Measurements from ENCODE around the gene GPR39. TPM values are rescaled to one million over a fixed set of nuclear protein-coding genes. Genes with fewer than 3 reads are reported as not detected.
A peak's percentile ranks its signal among the peaks of the same experiment; 100 is the strongest.

GPR39 gene
- total and polyA plus RNA-seq, 2 donors (not counting 1 experiment from before 2014, with no cell fraction given) = 1.00 to 1.3 TPM

DNA sequence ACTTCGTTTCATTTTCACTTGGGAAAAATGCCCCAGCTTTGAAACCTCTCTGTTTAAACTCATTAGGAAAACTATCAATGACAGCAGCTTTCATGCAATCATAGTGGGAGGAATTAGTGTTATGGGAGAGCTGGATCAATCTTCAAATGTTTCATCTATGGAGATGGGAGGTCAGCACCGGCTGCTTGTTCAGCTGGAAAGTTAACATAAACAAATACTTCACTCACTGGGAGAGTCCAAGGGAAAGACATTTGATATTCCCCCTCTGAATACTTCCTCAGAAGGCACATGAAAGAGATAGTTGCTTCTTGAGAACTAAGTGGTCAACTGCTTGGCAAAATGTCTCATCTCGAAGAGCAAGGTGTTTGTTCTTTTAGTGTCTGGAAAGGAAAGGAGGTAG lies 246.1 kb downstream of the GPR39 start:
- Histone ChIP-seq H3K4me2 (ENCODE audit: extremely low read depth, insufficient read depth, low read length) (no peak overlapping the region), H3K79me2 (ENCODE audit: control insufficient read depth, insufficient read depth, low read length) (no peaks in the 10 kb centered on the region)
- TF ChIP-seq, protein P1, sequence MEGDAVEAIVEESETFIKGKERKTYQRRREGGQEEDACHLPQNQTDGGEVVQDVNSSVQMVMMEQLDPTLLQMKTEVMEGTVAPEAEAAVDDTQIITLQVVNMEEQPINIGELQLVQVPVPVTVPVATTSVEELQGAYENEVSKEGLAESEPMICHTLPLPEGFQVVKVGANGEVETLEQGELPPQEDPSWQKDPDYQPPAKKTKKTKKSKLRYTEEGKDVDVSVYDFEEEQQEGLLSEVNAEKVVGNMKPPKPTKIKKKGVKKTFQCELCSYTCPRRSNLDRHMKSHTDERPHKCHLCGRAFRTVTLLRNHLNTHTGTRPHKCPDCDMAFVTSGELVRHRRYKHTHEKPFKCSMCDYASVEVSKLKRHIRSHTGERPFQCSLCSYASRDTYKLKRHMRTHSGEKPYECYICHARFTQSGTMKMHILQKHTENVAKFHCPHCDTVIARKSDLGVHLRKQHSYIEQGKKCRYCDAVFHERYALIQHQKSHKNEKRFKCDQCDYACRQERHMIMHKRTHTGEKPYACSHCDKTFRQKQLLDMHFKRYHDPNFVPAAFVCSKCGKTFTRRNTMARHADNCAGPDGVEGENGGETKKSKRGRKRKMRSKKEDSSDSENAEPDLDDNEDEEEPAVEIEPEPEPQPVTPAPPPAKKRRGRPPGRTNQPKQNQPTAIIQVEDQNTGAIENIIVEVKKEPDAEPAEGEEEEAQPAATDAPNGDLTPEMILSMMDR (conservative IDR thresholded peaks at IDR 0.05 in 1 of 2, IDR thresholded peaks at IDR 0.05 in 1 of 2; ENCODE audit: low read depth in 1 of 2, low read length in 2 of 2) = no peak
- TF ChIP-seq EZH2 (IDR thresholded peaks at IDR 0.05; ENCODE audit: low read length, missing control alignments) = no peak

DNA sequence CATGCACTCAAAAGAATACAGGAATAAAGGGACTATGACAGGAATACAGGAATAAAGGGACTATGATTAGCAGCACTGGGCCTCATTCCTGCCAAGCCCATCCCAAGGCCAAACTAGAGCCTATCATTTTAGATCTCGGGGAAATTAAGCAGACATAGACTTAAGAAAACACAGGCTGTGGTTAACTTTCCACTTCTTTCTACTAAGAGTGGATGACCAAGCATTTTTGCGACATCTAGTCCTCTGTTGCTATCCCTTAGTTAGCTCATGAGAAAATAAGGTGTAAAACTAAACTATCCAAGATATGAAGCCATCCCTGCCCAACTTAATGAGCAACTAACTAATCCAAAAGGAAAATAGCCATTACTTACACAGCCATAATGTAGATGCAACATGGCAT lies 247.5 kb downstream of the GPR39 start:
- DNase-seq (ENCODE audit: low read depth in 2 of 2) = peak in 1 of 2 donors; percentile 74
- Histone ChIP-seq H3K79me2 (ENCODE audit: control insufficient read depth, insufficient read depth, low read length) (no peaks in the 10 kb centered on the region), H4K20me1 (ENCODE audit: control insufficient read depth, extremely low read depth, insufficient read depth, low read length) (no peaks in the 10 kb centered on the region), H3K9me3 (ENCODE audit: control insufficient read depth, insufficient read depth, low read depth, low read length) (no peaks in the 10 kb centered on the region), H3K36me3 (ENCODE audit: control insufficient read depth, insufficient read depth, low read length) (no peaks in the 10 kb centered on the region), H3K9ac (ENCODE audit: insufficient read depth, low read length) (no peak overlapping the region), H3K4me2 (ENCODE audit: extremely low read depth, insufficient read depth, low read length) (no peak overlapping the region), H3K4me1 (ENCODE audit: control insufficient read depth, extremely low read depth, insufficient read depth, low read length) (peaks cover 2% of the 10 kb centered on the region), H3K27me3 (ENCODE audit: control insufficient read depth, insufficient read depth, low read length) (no peaks in the 10 kb centered on the region), H3K27ac (ENCODE audit: insufficient read depth, low read length) (no peak overlapping the region), H3K4me3 (replicated peaks in 1 of 4; ENCODE audit: control extremely low read depth in 1 of 4, insufficient read depth in 1 of 4, low read depth in 3 of 4, low read length in 4 of 4) (no peak overlapping the region), H2AFZ (ENCODE audit: low read length) (no peak overlapping the region)
- TF ChIP-seq, protein P1 (conservative IDR thresholded peaks at IDR 0.05 in 1 of 2, IDR thresholded peaks at IDR 0.05 in 1 of 2; ENCODE audit: low read depth in 1 of 2, low read length in 2 of 2) = no peak
- no peak for TF ChIP-seq EZH2 (IDR thresholded peaks at IDR 0.05; ENCODE audit: low read length, missing control alignments)

More for the DNA sequence above, 246.1 kb downstream of the GPR39 start:
- no peaks in the 10 kb centered on the region for H3K9me3 ChIP-seq (ENCODE audit: control insufficient read depth, insufficient read depth, low read depth, low read length)
- no peak overlapping the region for H3K27ac ChIP-seq (ENCODE audit: insufficient read depth, low read length)
- DNase-seq (ENCODE audit: low read depth in 2 of 2) = peak; percentile 63 to 73
- no peaks in the 10 kb centered on the region for H3K36me3 ChIP-seq (ENCODE audit: control insufficient read depth, insufficient read depth, low read length)
- no peaks in the 10 kb centered on the region for H3K4me1 ChIP-seq (ENCODE audit: control insufficient read depth, extremely low read depth, insufficient read depth, low read length)
- no peaks in the 10 kb centered on the region for H3K27me3 ChIP-seq (ENCODE audit: control insufficient read depth, insufficient read depth, low read length)
- H4K20me1 ChIP-seq (ENCODE audit: control insufficient read depth, extremely low read depth, insufficient read depth, low read length) = no peaks in the 10 kb centered on the region
- no peak overlapping the region for H2AFZ ChIP-seq (ENCODE audit: low read length)
- H3K4me3 ChIP-seq (replicated peaks in 1 of 4; ENCODE audit: control extremely low read depth in 1 of 4, insufficient read depth in 1 of 4, low read depth in 3 of 4, low read length in 4 of 4) = no peak overlapping the region
- no peak overlapping the region for H3K9ac ChIP-seq (ENCODE audit: insufficient read depth, low read length)

DNA sequence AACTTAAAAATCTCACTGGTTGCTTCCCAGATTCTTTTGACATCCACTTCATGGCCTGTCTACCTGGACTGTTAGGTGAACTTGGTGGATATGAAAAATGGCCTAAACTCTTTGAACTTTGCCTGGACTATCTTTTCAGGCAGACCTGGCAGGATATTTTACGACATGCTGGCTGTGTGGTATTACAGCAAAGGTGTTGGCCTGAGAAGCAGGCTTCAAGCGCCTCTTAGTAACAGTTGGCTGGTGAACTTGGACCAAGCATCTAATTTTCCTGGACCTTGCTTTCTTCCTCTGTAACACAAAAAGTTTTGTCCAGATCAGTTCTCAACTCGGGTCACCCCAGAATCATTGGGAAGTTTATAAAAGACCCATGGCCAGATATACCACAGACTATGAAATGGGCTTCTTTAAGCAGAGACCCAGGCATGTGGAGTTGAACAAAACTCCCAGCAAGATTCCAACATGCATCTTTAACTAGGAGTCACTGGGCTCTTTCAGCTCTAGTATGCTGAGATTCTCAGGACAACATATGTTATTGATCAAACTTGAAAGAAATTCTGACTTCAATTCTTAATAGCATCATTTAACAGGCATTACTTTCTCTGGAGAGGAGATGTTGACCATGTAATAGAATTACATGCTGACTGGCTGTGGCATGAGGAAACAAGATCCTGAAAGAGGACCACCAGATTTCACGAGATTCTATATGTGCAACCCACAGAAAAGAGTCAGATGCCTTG lies 249.0 kb downstream of the GPR39 start:
- Histone ChIP-seq H3K9ac (ENCODE audit: insufficient read depth, low read length) (no peak overlapping the region), H3K4me1 (ENCODE audit: control insufficient read depth, extremely low read depth, insufficient read depth, low read length) (peaks cover 2% of the 10 kb centered on the region), H3K4me3 (replicated peaks in 1 of 4; ENCODE audit: control extremely low read depth in 1 of 4, insufficient read depth in 1 of 4, low read depth in 3 of 4, low read length in 4 of 4) (no peak overlapping the region), H3K36me3 (ENCODE audit: control insufficient read depth, insufficient read depth, low read length) (no peaks in the 10 kb centered on the region), H2AFZ (ENCODE audit: low read length) (no peak overlapping the region), H3K27me3 (ENCODE audit: control insufficient read depth, insufficient read depth, low read length) (no peaks in the 10 kb centered on the region), H3K79me2 (ENCODE audit: control insufficient read depth, insufficient read depth, low read length) (no peaks in the 10 kb centered on the region), H3K27ac (ENCODE audit: insufficient read depth, low read length) (no peak overlapping the region), H3K4me2 (ENCODE audit: extremely low read depth, insufficient read depth, low read length) (no peak overlapping the region), H4K20me1 (ENCODE audit: control insufficient read depth, extremely low read depth, insufficient read depth, low read length) (no peaks in the 10 kb centered on the region), H3K9me3 (ENCODE audit: control insufficient read depth, insufficient read depth, low read depth, low read length) (no peaks in the 10 kb centered on the region)
- TF ChIP-seq, protein P1 (conservative IDR thresholded peaks at IDR 0.05 in 1 of 2, IDR thresholded peaks at IDR 0.05 in 1 of 2; ENCODE audit: low read depth in 1 of 2, low read length in 2 of 2) = no peak
- TF ChIP-seq EZH2 (IDR thresholded peaks at IDR 0.05; ENCODE audit: low read length, missing control alignments) = no peak
- DNase-seq (ENCODE audit: low read depth in 2 of 2) = no peak
